HepG2 (cell line): ENCODE data around the gene ATP9A. TPM values are rescaled to one million over a fixed set of nuclear protein-coding genes. Genes with fewer than 3 reads are reported as not detected.

Source experiments
- CHD2 ChIP-seq: IDR thresholded peaks from 2 replicates; pipeline ENCODE4 v1.6.1; 2011; ENCODE audit warnings: low read depth, low read length, improper control_type of control experiment
- CREB1 ChIP-seq, 2 experiments: fragments of 450-650 bp in 1 of 2; IDR thresholded peaks; 2 replicates each; pipeline ENCODE4 v1.6.1; 2016 to 2017; ENCODE audit warnings: control low read depth in 1 of 2, mild to moderate bottlenecking in 1 of 2, missing compliant biosample characterization in 1 of 2, missing genetic modification characterization in 1 of 2
- DMAP1 ChIP-seq: IDR thresholded peaks from 2 replicates; pipeline ENCODE4 v1.6.1; 2016
- DNMT1 ChIP-seq: sonication (generic); formaldehyde crosslinking; IDR thresholded peaks from 2 replicates; pipeline ENCODE4 v1.5.1; 2020; ENCODE audit warnings: mild to moderate bottlenecking, missing genetic modification reagents
- DR1 ChIP-seq: sonication (generic); formaldehyde crosslinking; IDR thresholded peaks from 2 replicates; pipeline ENCODE4 v1.8.0; 2021; ENCODE audit warnings: mild to moderate bottlenecking, missing genetic modification reagents, inconsistent platforms
- EEA1 ChIP-seq: sonication (generic); formaldehyde crosslinking; IDR thresholded peaks from 2 replicates; pipeline ENCODE4 v1.5.1; 2020; ENCODE audit warnings: mild to moderate bottlenecking, missing genetic modification reagents, borderline replicate concordance
- ELF3 ChIP-seq: IDR thresholded peaks from 2 replicates; pipeline ENCODE4 v1.6.1; 2016; ENCODE audit warnings: missing genetic modification reagents, missing compliant biosample characterization
- GABPB1 ChIP-seq: IDR thresholded peaks from 2 replicates; pipeline ENCODE4 v1.6.1; 2016; ENCODE audit warnings: mild to moderate bottlenecking, missing genetic modification reagents, moderate library complexity, missing compliant biosample characterization
- HDAC2 ChIP-seq: sonication (generic); formaldehyde crosslinking; IDR thresholded peaks from 2 replicates; pipeline ENCODE4 v1.4.0; 2020; ENCODE audit warnings: missing genetic modification reagents
- KLF16 ChIP-seq, 2 experiments: sonication (generic) in 1 of 2; formaldehyde crosslinking in 1 of 2; IDR thresholded peaks; 2 replicates each; pipeline versions ENCODE4 v1.6.1 to v1.8.0; 2016 to 2023; ENCODE audit warnings: missing genetic modification reagents in 2 of 2, missing compliant biosample characterization in 1 of 2
- NRL ChIP-seq: sonication (generic); formaldehyde crosslinking; IDR thresholded peaks from 2 replicates; pipeline ENCODE4 v1.5.0; 2020; ENCODE audit warnings: missing genetic modification reagents, mild to moderate bottlenecking, moderate library complexity, borderline replicate concordance
- RELA ChIP-seq: sonication (generic); formaldehyde crosslinking; IDR thresholded peaks from 2 replicates; pipeline ENCODE4 v1.4.0; 2020; ENCODE audit warnings: missing genetic modification reagents
- RXRA ChIP-seq: sonication (generic); formaldehyde crosslinking; IDR thresholded peaks from 2 replicates; pipeline ENCODE4 v1.5.1; 2020; ENCODE audit warnings: missing genetic modification reagents
- SP140L ChIP-seq: sonication (generic); formaldehyde crosslinking; IDR thresholded peaks from 2 replicates; pipeline ENCODE4 v1.4.0; 2020; ENCODE audit warnings: missing genetic modification reagents, borderline replicate concordance
- YY1 ChIP-seq: IDR thresholded peaks from 2 replicates; pipeline ENCODE4 v1.6.1; 2011; ENCODE audit warnings: low read length, low read depth, moderate library complexity, mild to moderate bottlenecking; ENCODE audit not compliant: insufficient read depth, insufficient replicate concordance
- ZBTB20 ChIP-seq: sonication (generic); formaldehyde crosslinking; IDR thresholded peaks from 2 replicates; pipeline ENCODE4 v1.8.1; 2023; ENCODE audit warnings: missing genetic modification reagents, low read depth, mild to moderate bottlenecking, borderline replicate concordance
- ZBTB44 ChIP-seq: sonication (generic); formaldehyde crosslinking; IDR thresholded peaks from 2 replicates; pipeline ENCODE4 v1.4.0; 2020; ENCODE audit warnings: missing genetic modification reagents
- ZHX1 ChIP-seq: sonication (generic); formaldehyde crosslinking; IDR thresholded peaks from 2 replicates; pipeline ENCODE4 v1.8.1; 2022; ENCODE audit warnings: low read depth, mild to moderate bottlenecking, missing genetic modification reagents
- ZNF264 ChIP-seq: sonication (generic); formaldehyde crosslinking; IDR thresholded peaks from 2 replicates; pipeline ENCODE4 v1.4.0; 2020; ENCODE audit warnings: missing genetic modification reagents
- ZNF292 ChIP-seq: sonication (generic); formaldehyde crosslinking; IDR thresholded peaks from 2 replicates; pipeline ENCODE4 v1.8.1; 2022; ENCODE audit warnings: mild to moderate bottlenecking, low read depth, missing genetic modification reagents, borderline replicate concordance
- ZNF460 ChIP-seq: sonication (generic); formaldehyde crosslinking; IDR thresholded peaks from 2 replicates; pipeline ENCODE4 v1.5.1; 2020; ENCODE audit warnings: missing genetic modification reagents, mild to moderate bottlenecking, borderline replicate concordance
- ZNF496 ChIP-seq: sonication (generic); formaldehyde crosslinking; IDR thresholded peaks from 2 replicates; pipeline ENCODE4 v1.8.1; 2023; ENCODE audit warnings: mild to moderate bottlenecking, moderate library complexity, missing genetic modification reagents; ENCODE audit not compliant: insufficient replicate concordance
- ZNF563 ChIP-seq: sonication (generic); formaldehyde crosslinking; IDR thresholded peaks from 2 replicates; pipeline ENCODE4 v1.8.0; 2022; ENCODE audit warnings: mild to moderate bottlenecking, moderate library complexity, missing genetic modification reagents
- ZNF580 ChIP-seq: IDR thresholded peaks from 2 replicates; pipeline ENCODE4 v1.6.1; 2016; ENCODE audit warnings: low read depth, borderline replicate concordance
- ZNF644 ChIP-seq: IDR thresholded peaks from 2 replicates; pipeline ENCODE4 v1.6.1; 2016; ENCODE audit warnings: low read depth
- polyA plus RNA-seq, 8 experiments: library from polyadenylated mRNA; depleted of rRNA in 3 of 8; stranded (reverse) in 7 of 8; unstranded in 1 of 8; fragments of >200 nt; fragmentation: Illumina TruSeq in 4 of 8; extraction: Trizol in 4 of 8; gene quantifications; 2 replicates each; pipeline versions ENCODE4 v1.2.1 to v1.2.3, GENCODE V29; 2011 to 2016; ENCODE audit warnings: low read depth in 4 of 8, missing spikeins in 1 of 8, mixed read lengths in 1 of 8; ENCODE audit not compliant: insufficient read depth in 1 of 8
- total RNA-seq, 5 experiments: library from RNA; depleted of rRNA; stranded (reverse); fragments of >200 nt; fragmentation: Illumina TruSeq; extraction: Trizol; gene quantifications; 2 replicates each; pipeline ENCODE4 v1.2.3, GENCODE V29; 2016; ENCODE audit warnings: low read depth in 1 of 5

The ATP9A gene
- total and polyA plus RNA-seq, 2 of the 13 experiments (the other 11 are each of a cell fraction or from before 2014, with no cell fraction given): 11.8 to 18.5 TPM

GRCh38 chr20:51750037-51750769, 18.0 kb downstream of the ATP9A start (continued):
- no peak for TF ChIP-seq ZBTB44 (CRISPR knock-in tag)
- TF ChIP-seq ZNF580 (CRISPR knock-in tag): peak; percentile 81; the same call in 1 of the 2 replicates
- peak; percentile 84 for TF ChIP-seq ZNF292 (CRISPR knock-in tag)
- peak in 1 of 2 experiments; percentile 76; a peak in 1 of 4 replicates for TF ChIP-seq KLF16 (CRISPR knock-in tag; IDR thresholded peaks at IDR 0.05)
- TF ChIP-seq NRL (CRISPR knock-in tag): peak; percentile 81; the same call in 1 of the 2 replicates
- no peak; the same call in 1 of the 2 replicates for TF ChIP-seq ZNF460 (CRISPR knock-in tag)
- no peak for TF ChIP-seq ZHX1
- TF ChIP-seq DR1 (CRISPR knock-in tag): no peak
- peak; percentile 90 for TF ChIP-seq CREB1 (IDR thresholded peaks at IDR 0.05)
- no peak; the same call in 1 of the 2 replicates for TF ChIP-seq CREB1 (CRISPR knock-in tag; IDR thresholded peaks at IDR 0.05)
- TF ChIP-seq HDAC2 (CRISPR knock-in tag): peak; percentile 94
- TF ChIP-seq EEA1 (CRISPR knock-in tag): 0 out of 2 replicates have a peak, but pooled peaks have one; percentile 23
- peak; percentile 90 for TF ChIP-seq ELF3 (CRISPR knock-in tag)
- TF ChIP-seq CHD2: peak; percentile 16; the same call in 1 of the 2 replicates
- peak; percentile 91; the same call in 1 of the 2 replicates for TF ChIP-seq ZNF644
- peak; percentile 73; the same call in 1 of the 2 replicates for TF ChIP-seq ZNF563 (CRISPR knock-in tag)
- TF ChIP-seq YY1: peak; percentile 38
- TF ChIP-seq ZBTB20 (CRISPR knock-in tag): peak; percentile 78; the same call in 1 of the 2 replicates
- TF ChIP-seq DMAP1: peak; percentile 59; the same call in 1 of the 2 replicates
- peak; percentile 97 for TF ChIP-seq RXRA (CRISPR knock-in tag)
- no peak for TF ChIP-seq SP140L (CRISPR knock-in tag)
- peak; percentile 57 for TF ChIP-seq GABPB1 (CRISPR knock-in tag)
- TF ChIP-seq DNMT1 (CRISPR knock-in tag): no peak
- peak; percentile 73; the same call in 1 of the 2 replicates for TF ChIP-seq RELA (CRISPR knock-in tag)
- TF ChIP-seq ZNF264 (CRISPR knock-in tag): peak; percentile 72; the same call in 1 of the 2 replicates
- no peak for TF ChIP-seq ZNF496 (CRISPR knock-in tag)
